ENCODE measurements around the gene NDUFB8.

The NDUFB8 gene

GRCh38 chr10:100501423-100501822 lies 28.2 kb downstream of the NDUFB8 start:
- no peak for DNase-seq (ENCODE audit: low spot score)
- Histone ChIP-seq H3K4me3 (no peak overlapping the region), H3K27ac (no peak overlapping the region)
- no peak for TF ChIP-seq CTCF (IDR thresholded peaks at IDR 0.05)

GRCh38 chr10:100498059-100498458 lies 31.6 kb downstream of the NDUFB8 start:
- DNase-seq (ENCODE audit: low spot score): no peak

GRCh38 chr10:100496567-100496966 lies 33.1 kb downstream of the NDUFB8 start:
- Histone ChIP-seq H3K27ac (no peak overlapping the region), H3K4me3 (no peak overlapping the region)
- DNase-seq (ENCODE audit: low spot score): no peak
- no peak for TF ChIP-seq CTCF (IDR thresholded peaks at IDR 0.05)

More at GRCh38 chr10:100498059-100498458, 31.6 kb downstream of the NDUFB8 start:
- no peak overlapping the region for H3K27ac ChIP-seq
- TF ChIP-seq CTCF (IDR thresholded peaks at IDR 0.05): no peak
- no peak overlapping the region for H3K4me3 ChIP-seq

GRCh38 chr10:100490531-100490930 lies 39.1 kb downstream of the NDUFB8 start:
- no peak overlapping the region for H3K4me3 ChIP-seq

GRCh38 chr10:100489396-100489795 lies 40.3 kb downstream of the NDUFB8 start:
- DNase-seq (ENCODE audit: low spot score): no peak
- H3K27ac ChIP-seq: no peak overlapping the region
- no peak for TF ChIP-seq CTCF (IDR thresholded peaks at IDR 0.05)
- H3K4me3 ChIP-seq: no peak overlapping the region

More at GRCh38 chr10:100490531-100490930, 39.1 kb downstream of the NDUFB8 start:
- H3K27ac ChIP-seq: no peak overlapping the region
- no peak for TF ChIP-seq CTCF (IDR thresholded peaks at IDR 0.05)
- DNase-seq (ENCODE audit: low spot score): no peak

- no peak for TF ChIP-seq CTCF (IDR thresholded peaks at IDR 0.05)
- DNase-seq (ENCODE audit: low spot score): no peak
- no peak overlapping the region for H3K4me3 ChIP-seq
- H3K27ac ChIP-seq: no peak overlapping the region
These were observed 42.1 kb downstream of the NDUFB8 start for GRCh38 chr10:100487529-100487928.

GRCh38 chr10:100485801-100486495 lies 43.7 kb downstream of the NDUFB8 start:
- no peak for TF ChIP-seq CTCF (IDR thresholded peaks at IDR 0.05)
- DNase-seq (ENCODE audit: low spot score): no peak
- H3K27ac ChIP-seq: no peak overlapping the region
- no peak overlapping the region for H3K4me3 ChIP-seq

All from coronary artery (tissue), 2 donors.